Memory B cell (primary cell): Measurements from ENCODE around the gene TMEM212.

Source experiments
- ATAC-seq: fragments of 150-1000 bp; cut with Tn5 transposase; 2 replicates; pipeline ENCODE4 v1.10.0; 2021; ENCODE audit warnings: low read depth, mild to moderate bottlenecking, moderate library complexity
- DNase-seq, 2 donors: peaks; one replicate each; pipeline ENCODE4 v3.0.0; 2022; ENCODE audit warnings: low spot score in 2 of 2
- H3K27ac Mint-ChIP-seq: one replicate; pipeline ENCODE4 v1.8.0; 2022; ENCODE audit warnings: mild to moderate bottlenecking, moderate library complexity, mixed read lengths
- H3K27me3 Mint-ChIP-seq: one replicate; pipeline ENCODE4 v1.8.0; 2022; ENCODE audit warnings: mixed read lengths
- H3K36me3 Mint-ChIP-seq: one replicate; pipeline ENCODE4 v1.8.0; 2022; ENCODE audit warnings: mild to moderate bottlenecking, mixed read lengths
- H3K4me1 Mint-ChIP-seq: one replicate; pipeline ENCODE4 v1.8.0; 2022; ENCODE audit warnings: mixed read lengths
- H3K4me3 Mint-ChIP-seq: one replicate; pipeline ENCODE4 v1.8.0; 2022; ENCODE audit warnings: mild to moderate bottlenecking, moderate library complexity, mixed read lengths
- H3K9me3 Mint-ChIP-seq: one replicate; pipeline ENCODE4 v1.8.0; 2022; ENCODE audit warnings: mixed read lengths

The TMEM212 gene

DNA sequence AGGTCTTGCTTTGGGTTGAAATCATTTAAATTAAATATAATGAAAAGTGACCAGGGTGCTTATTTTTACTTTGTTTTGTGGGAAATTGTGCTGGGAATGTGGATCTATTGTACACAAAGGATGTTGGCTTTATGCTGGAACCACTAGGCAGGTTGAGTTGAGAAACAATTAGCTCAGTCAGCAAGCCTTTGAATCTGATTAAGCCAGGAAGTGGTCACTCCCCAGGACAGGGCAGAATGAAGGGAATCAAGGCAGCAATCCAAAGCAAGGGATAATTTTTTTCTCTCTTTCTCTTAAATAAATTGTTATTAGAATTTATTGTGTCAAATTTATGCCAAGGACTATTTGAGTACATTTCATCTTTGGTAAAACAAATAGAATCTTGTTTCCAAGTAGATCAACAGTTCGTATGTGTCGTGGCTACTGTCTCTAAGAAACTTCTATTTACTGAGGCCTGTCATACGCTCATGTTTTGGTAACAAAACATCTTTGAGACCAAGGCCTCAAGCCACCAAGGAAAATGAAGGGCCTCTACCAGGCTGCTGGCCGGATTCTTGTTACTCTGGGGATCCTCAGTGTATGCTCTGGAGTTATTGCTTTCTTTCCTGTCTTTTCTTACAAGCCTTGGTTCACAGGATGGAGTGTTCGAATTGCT is at the start of gene TMEM212:
TMEM212 (plus strand) TSS at position 486 of the 655 bp plus-strand sequence; CDS start at position 521, 35 bp downstream.
- peaks cover 3% of the 10 kb centered on the region for H3K9me3 Mint-ChIP-seq
- peaks cover 8% of the 10 kb centered on the region for H3K27me3 Mint-ChIP-seq
- no peak within 1 kb of the TSS for H3K4me3 Mint-ChIP-seq
- peaks cover 4% of the 10 kb centered on the region for H3K4me1 Mint-ChIP-seq
- no peaks in the 10 kb centered on the region for H3K36me3 Mint-ChIP-seq
- ATAC-seq = no peak
- no peak within 1 kb of the TSS for H3K27ac Mint-ChIP-seq
- no peak for DNase-seq

GRCh38 chr3:171796625-171797264 is 46.4 kb upstream of the TMEM212 start:
- ATAC-seq (no peak), DNase-seq (no peak)
- H3K27ac Mint-ChIP-seq = no peak overlapping the region
- no peaks in the 10 kb centered on the region for H3K9me3 Mint-ChIP-seq
- H3K4me3 Mint-ChIP-seq = no peak overlapping the region
- peaks cover 1% of the 10 kb centered on the region for H3K27me3 Mint-ChIP-seq
- H3K36me3 Mint-ChIP-seq = no peaks in the 10 kb centered on the region
- no peaks in the 10 kb centered on the region for H3K4me1 Mint-ChIP-seq

GRCh38 chr3:171797265-171797679 is 45.9 kb upstream of the TMEM212 start:
- ATAC-seq = no peak
- Mint-ChIP-seq H3K27ac (no peak overlapping the region), H3K9me3 (no peaks in the 10 kb centered on the region), H3K36me3 (no peaks in the 10 kb centered on the region), H3K27me3 (no peaks in the 10 kb centered on the region), H3K4me1 (no peaks in the 10 kb centered on the region), H3K4me3 (no peak overlapping the region)
- DNase-seq = no peak

- no peaks in the 10 kb centered on the region for H3K36me3 Mint-ChIP-seq
- H3K4me1 Mint-ChIP-seq = no peaks in the 10 kb centered on the region
- no peak for DNase-seq
- H3K27ac Mint-ChIP-seq = no peak overlapping the region
- ATAC-seq = no peak
- H3K9me3 Mint-ChIP-seq = no peaks in the 10 kb centered on the region
- no peaks in the 10 kb centered on the region for H3K27me3 Mint-ChIP-seq
- H3K4me3 Mint-ChIP-seq = no peak overlapping the region
Measured at GRCh38 chr3:171797873-171798272, 45.3 kb upstream of the TMEM212 start.

GRCh38 chr3:171799501-171799900 is 43.6 kb upstream of the TMEM212 start:
- no peaks in the 10 kb centered on the region for H3K9me3 Mint-ChIP-seq
- no peak for DNase-seq
- H3K27me3 Mint-ChIP-seq = peaks cover 2% of the 10 kb centered on the region
- no peaks in the 10 kb centered on the region for H3K4me1 Mint-ChIP-seq
- H3K36me3 Mint-ChIP-seq = no peaks in the 10 kb centered on the region
- ATAC-seq = no peak
- no peak overlapping the region for H3K4me3 Mint-ChIP-seq
- H3K27ac Mint-ChIP-seq = no peak overlapping the region

DNA sequence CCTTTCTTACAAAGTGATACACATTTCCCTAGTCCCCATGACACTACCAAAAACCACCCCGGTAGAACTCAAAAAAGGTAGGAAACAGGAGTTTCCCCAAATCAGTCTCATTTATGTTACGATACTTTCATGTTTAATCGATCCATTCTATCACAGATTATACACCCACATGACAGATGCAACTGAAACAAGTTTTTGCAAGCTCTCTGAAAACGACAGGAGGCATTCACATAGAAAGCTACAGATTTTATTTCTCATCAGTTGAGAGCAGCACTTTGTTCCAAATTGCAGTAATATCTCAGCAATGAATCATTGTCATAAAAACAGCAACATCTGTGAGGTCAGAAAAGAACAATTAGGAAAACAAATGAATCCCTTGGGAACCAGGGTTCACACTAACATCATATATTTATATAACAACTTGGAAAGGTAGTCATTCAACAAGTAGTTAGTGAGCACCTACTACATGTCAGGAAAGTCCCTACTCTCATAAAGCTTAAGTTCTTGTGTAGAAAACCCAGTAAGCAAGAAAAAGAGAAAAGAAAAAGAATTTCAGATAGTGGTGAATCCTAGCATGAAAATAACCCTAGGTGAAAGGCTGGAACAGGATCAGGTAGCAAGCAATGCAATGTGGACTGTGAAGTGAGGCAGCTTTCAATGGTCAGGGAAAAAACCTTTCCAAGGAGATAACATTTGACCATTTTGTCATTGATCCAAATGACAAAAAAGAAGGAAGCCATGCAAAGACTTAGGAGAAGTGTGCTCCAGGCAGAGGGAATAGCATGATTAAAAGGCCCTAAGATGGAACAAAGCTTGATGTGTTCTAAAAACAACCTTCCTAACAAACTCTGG is 41.2 kb upstream of the TMEM212 start:
- ATAC-seq (no peak), DNase-seq (no peak)
- Mint-ChIP-seq H3K27ac (no peak overlapping the region), H3K4me1 (no peaks in the 10 kb centered on the region), H3K27me3 (peaks cover 2% of the 10 kb centered on the region), H3K4me3 (no peak overlapping the region), H3K36me3 (no peaks in the 10 kb centered on the region), H3K9me3 (no peaks in the 10 kb centered on the region)

- H3K27ac Mint-ChIP-seq = no peak overlapping the region
Measured at GRCh38 chr3:171802590-171802956, 40.6 kb upstream of the TMEM212 start.

DNA sequence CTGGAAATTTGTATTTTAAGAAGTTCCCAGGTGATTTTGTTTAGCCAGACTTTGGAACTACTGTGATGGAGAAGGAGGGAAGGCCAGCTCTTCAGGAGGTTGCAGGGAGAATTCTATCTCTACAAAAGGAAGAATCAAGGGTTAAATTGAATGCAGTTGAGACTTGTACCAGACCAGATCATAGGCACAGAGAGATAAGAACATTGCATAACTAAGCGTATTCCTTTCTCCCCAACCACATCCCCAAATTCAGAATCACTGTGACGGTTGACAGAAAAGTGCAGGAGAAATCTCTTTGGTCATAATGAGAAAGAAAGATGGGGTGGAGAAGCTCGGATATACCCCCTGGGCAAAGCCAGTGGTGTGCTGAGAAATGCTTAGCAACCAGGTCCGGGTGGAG is 40.1 kb upstream of the TMEM212 start:
- Mint-ChIP-seq H3K27ac (no peak overlapping the region), H3K4me1 (no peaks in the 10 kb centered on the region), H3K36me3 (peaks cover 3% of the 10 kb centered on the region), H3K9me3 (peaks cover 2% of the 10 kb centered on the region), H3K4me3 (no peak overlapping the region), H3K27me3 (peaks cover 5% of the 10 kb centered on the region)
- DNase-seq (no peak), ATAC-seq (no peak)

More at GRCh38 chr3:171802590-171802956, 40.6 kb upstream of the TMEM212 start:
- Mint-ChIP-seq H3K36me3 (no peaks in the 10 kb centered on the region), H3K4me3 (no peak overlapping the region), H3K9me3 (no peaks in the 10 kb centered on the region), H3K27me3 (peaks cover 2% of the 10 kb centered on the region), H3K4me1 (no peaks in the 10 kb centered on the region)
- DNase-seq (no peak), ATAC-seq (no peak)

GRCh38 chr3:171804618-171805389 is 38.3 kb upstream of the TMEM212 start:
- Mint-ChIP-seq H3K9me3 (peaks cover 2% of the 10 kb centered on the region), H3K36me3 (peaks cover 5% of the 10 kb centered on the region), H3K4me3 (no peak overlapping the region), H3K4me1 (peaks cover 6% of the 10 kb centered on the region), H3K27me3 (peaks cover 11% of the 10 kb centered on the region), H3K27ac (no peak overlapping the region)
- ATAC-seq (no peak), DNase-seq (no peak)

GRCh38 chr3:171805687-171806086 is 37.5 kb upstream of the TMEM212 start:
- Mint-ChIP-seq H3K27me3 (peaks cover 13% of the 10 kb centered on the region), H3K27ac (no peak overlapping the region), H3K9me3 (peaks cover 2% of the 10 kb centered on the region), H3K4me3 (no peak overlapping the region), H3K4me1 (peaks cover 6% of the 10 kb centered on the region), H3K36me3 (peaks cover 5% of the 10 kb centered on the region)
- DNase-seq = no peak
- ATAC-seq = no peak

- Mint-ChIP-seq H3K4me3 (no peak overlapping the region), H3K9me3 (peaks cover 2% of the 10 kb centered on the region), H3K36me3 (peaks cover 5% of the 10 kb centered on the region), H3K27ac (no peak overlapping the region), H3K27me3 (peaks cover 18% of the 10 kb centered on the region), H3K4me1 (peaks cover 6% of the 10 kb centered on the region)
- no peak for DNase-seq
- no peak for ATAC-seq
Measured at GRCh38 chr3:171806200-171807128, 36.7 kb upstream of the TMEM212 start.

- Mint-ChIP-seq H3K27ac (no peak overlapping the region), H3K4me3 (no peak overlapping the region), H3K27me3 (peaks cover 19% of the 10 kb centered on the region), H3K36me3 (peaks cover 5% of the 10 kb centered on the region), H3K4me1 (peaks cover 6% of the 10 kb centered on the region), H3K9me3 (peaks cover 2% of the 10 kb centered on the region)
- DNase-seq = no peak
- no peak for ATAC-seq
Measured at GRCh38 chr3:171807129-171807675, 35.9 kb upstream of the TMEM212 start.

DNA sequence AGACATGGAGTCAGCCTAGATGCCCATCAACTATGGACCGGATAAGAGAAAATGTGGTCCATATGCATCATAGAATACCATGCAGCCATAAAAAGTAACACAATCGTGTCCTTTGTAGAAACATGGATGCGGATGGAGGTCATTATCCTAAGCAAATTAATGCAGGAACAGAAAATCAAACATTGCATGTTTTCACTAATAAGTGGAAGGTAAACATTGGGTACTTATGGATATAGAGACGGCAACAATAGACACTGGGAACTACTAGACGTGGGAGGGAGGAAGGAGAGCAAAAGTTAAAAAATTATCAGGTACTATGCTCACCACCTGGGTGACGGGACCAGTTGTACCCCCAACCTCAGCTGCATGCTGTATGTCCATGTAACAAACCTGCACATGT is 35.3 kb upstream of the TMEM212 start:
- Mint-ChIP-seq H3K4me3 (no peak overlapping the region), H3K4me1 (peaks cover 6% of the 10 kb centered on the region), H3K27me3 (peaks cover 19% of the 10 kb centered on the region), H3K36me3 (peaks cover 5% of the 10 kb centered on the region), H3K9me3 (peaks cover 2% of the 10 kb centered on the region), H3K27ac (no peak overlapping the region)
- DNase-seq (no peak), ATAC-seq (no peak)
